Measurements from ENCODE around the gene ZYG11B.
"Not testable (repeated sequence)": the region's sequence is repeated elsewhere in the genome, so short reads cannot be mapped to it uniquely, and the experiment has no call there.

ZYG11B gene

DNA sequence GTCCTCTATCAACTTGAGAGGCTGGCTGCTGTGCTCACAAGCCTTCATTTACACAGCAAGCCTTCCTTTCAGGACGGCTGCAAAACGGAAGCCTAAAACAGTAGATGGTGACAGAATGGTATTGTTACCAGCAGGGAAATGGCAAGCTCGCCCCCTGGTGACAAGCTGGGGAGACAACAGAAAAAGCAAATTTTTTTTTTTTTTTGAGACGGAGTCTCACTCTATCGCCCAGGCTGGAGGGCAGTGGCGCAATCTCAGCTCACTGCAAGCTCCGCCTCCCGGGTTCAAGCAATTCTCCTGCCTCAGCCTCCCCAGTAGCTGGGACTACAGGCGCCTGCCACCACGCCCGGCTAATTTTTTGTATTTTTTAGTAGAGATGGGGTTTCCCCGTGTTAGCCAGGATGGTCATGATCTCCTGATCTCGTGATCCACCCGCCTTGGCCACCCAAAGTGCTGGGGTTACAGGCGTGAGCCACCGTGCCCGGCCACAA is 39.9 kb upstream of the ZYG11B start:
- H2BK5ac ChIP-seq (ENCODE audit: low read length); H3K79me1 ChIP-seq (ENCODE audit: low read depth, low read length); H2AK5ac ChIP-seq (ENCODE audit: low read depth, low read length); H3K4me2 ChIP-seq (ENCODE audit: insufficient read depth, low read length, poor library complexity, severe bottlenecking); H3K9ac ChIP-seq (ENCODE audit: low read depth, low read length, poor library complexity); H3K27me3 ChIP-seq (ENCODE audit: control insufficient read depth in 3 of 3, insufficient read depth in 3 of 3, low read depth in 1 of 3, low read length in 3 of 3); H3K23ac ChIP-seq (ENCODE audit: low read depth, low read length, poor library complexity); H3K27ac ChIP-seq (replicated peaks; ENCODE audit: low read length); H4K8ac ChIP-seq (ENCODE audit: low read depth, low read length); H3K14ac ChIP-seq (ENCODE audit: low read length); H3K18ac ChIP-seq (ENCODE audit: low read length); H2BK15ac ChIP-seq (ENCODE audit: low read length); H3K4me1 ChIP-seq (ENCODE audit: control insufficient read depth in 2 of 2, insufficient read depth in 1 of 2, low read depth in 1 of 2, low read length in 2 of 2); H3K9me3 ChIP-seq (replicated peaks in 1 of 2; ENCODE audit: control insufficient read depth in 2 of 2, insufficient read depth in 1 of 2, low read depth in 1 of 2, low read length in 2 of 2); H2BK120ac ChIP-seq (ENCODE audit: low read depth, low read length); H2BK12ac ChIP-seq (ENCODE audit: low read length); H3K4ac ChIP-seq (ENCODE audit: low read length); H3K4me3 ChIP-seq (ENCODE audit: low read length in 2 of 2); H4K91ac ChIP-seq (ENCODE audit: low read depth, low read length, poor library complexity): not testable (repeated sequence)
- WGBS, 2 donors (ENCODE audit: extremely low coverage in 2 of 2, insufficient read length in 2 of 2, insufficient replicate concordance in 1 of 2): no CpG with 5 or more reads among the region's 17 CpGs
- Histone ChIP-seq H2AFZ (ENCODE audit: low read length) (peak overlapping the region; percentile 12), H3K36me3 (replicated peaks in 1 of 2; ENCODE audit: control insufficient read depth in 2 of 2, insufficient read depth in 2 of 2, low read length in 2 of 2) (peaks cover 16 to 54% of the 10 kb centered on the region in 2 donors)
- peak; percentile 64 for DNase-seq (ENCODE audit: low spot score)

DNA sequence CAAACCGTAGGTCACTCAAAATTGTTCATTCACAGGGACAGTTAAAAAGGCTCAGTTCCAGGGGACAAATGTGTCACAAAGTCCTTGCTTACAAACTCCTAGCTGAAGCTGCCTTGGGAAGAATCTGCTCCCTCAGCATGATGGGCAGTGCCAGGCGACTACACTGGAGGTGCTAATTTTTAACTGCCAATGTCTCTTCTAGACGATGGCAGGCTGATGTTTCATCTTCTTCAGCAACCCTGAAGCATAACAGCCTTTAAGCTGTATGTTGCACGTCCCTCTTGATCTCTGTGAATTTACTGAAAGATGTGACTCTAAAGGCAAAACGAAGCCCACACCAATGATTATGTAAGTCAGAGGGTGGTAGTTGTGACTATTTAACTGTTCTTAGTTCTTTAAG is 39.4 kb upstream of the ZYG11B start:
- H3K36me3 ChIP-seq (replicated peaks in 1 of 2; ENCODE audit: control insufficient read depth in 2 of 2, insufficient read depth in 2 of 2, low read length in 2 of 2): peaks cover 17 to 58% of the 10 kb centered on the region in 2 donors
- WGBS, 2 donors (ENCODE audit: extremely low coverage in 2 of 2, insufficient read length in 2 of 2, insufficient replicate concordance in 1 of 2): no CpG with 5 or more reads among the region's 5 CpGs

DNA sequence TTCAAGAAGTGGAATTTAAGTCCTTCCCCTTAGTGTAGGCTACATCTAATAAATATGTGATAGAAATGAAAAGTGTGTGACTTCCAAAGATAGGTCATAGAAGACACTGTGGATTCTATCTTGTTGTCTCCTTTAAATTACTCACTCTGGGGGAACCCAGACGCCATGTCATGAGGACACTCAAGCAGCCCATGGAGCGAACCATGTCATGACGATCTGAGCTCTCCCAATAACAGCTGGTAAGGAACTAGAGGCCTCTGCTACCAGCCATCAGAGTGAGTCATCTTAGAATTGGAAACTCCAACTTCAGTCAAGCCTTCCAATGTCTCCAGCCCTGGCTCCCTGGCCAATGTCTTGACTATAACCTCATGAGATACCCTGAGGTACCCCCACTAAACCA is 34.4 kb upstream of the ZYG11B start:
- H2BK120ac ChIP-seq (ENCODE audit: low read depth, low read length): no peak overlapping the region
- no peak overlapping the region for H3K4me3 ChIP-seq (ENCODE audit: low read length in 2 of 2)
- no peak overlapping the region for H4K8ac ChIP-seq (ENCODE audit: low read depth, low read length)
- H2BK5ac ChIP-seq (ENCODE audit: low read length): no peak overlapping the region
- no peaks in the 10 kb centered on the region for H3K27me3 ChIP-seq (ENCODE audit: control insufficient read depth in 3 of 3, insufficient read depth in 3 of 3, low read depth in 1 of 3, low read length in 3 of 3)
- no peak overlapping the region for H3K27ac ChIP-seq (replicated peaks; ENCODE audit: low read length)
- peaks cover 26 to 68% of the 10 kb centered on the region in 2 donors for H3K36me3 ChIP-seq (replicated peaks in 1 of 2; ENCODE audit: control insufficient read depth in 2 of 2, insufficient read depth in 2 of 2, low read length in 2 of 2)
- WGBS, 2 donors (ENCODE audit: extremely low coverage in 2 of 2, insufficient read length in 2 of 2, insufficient replicate concordance in 1 of 2): no CpG with 5 or more reads among the region's 3 CpGs
- H3K4ac ChIP-seq (ENCODE audit: low read length): no peak overlapping the region
- no peak overlapping the region for H2AFZ ChIP-seq (ENCODE audit: low read length)
- H3K14ac ChIP-seq (ENCODE audit: low read length): no peak overlapping the region
- H3K9me3 ChIP-seq (replicated peaks in 1 of 2; ENCODE audit: control insufficient read depth in 2 of 2, insufficient read depth in 1 of 2, low read depth in 1 of 2, low read length in 2 of 2): peaks cover 0 to 4% of the 10 kb centered on the region in 2 donors
- H3K9ac ChIP-seq (ENCODE audit: low read depth, low read length, poor library complexity): no peak overlapping the region
- H3K79me1 ChIP-seq (ENCODE audit: low read depth, low read length): no peaks in the 10 kb centered on the region
- no peak overlapping the region for H2BK15ac ChIP-seq (ENCODE audit: low read length)
- no peaks in the 10 kb centered on the region for H3K4me1 ChIP-seq (ENCODE audit: control insufficient read depth in 2 of 2, insufficient read depth in 1 of 2, low read depth in 1 of 2, low read length in 2 of 2)
- no peak overlapping the region for H3K23ac ChIP-seq (ENCODE audit: low read depth, low read length, poor library complexity)
- H2AK5ac ChIP-seq (ENCODE audit: low read depth, low read length): no peak overlapping the region
- no peak overlapping the region for H4K91ac ChIP-seq (ENCODE audit: low read depth, low read length, poor library complexity)
- no peak for DNase-seq (ENCODE audit: low spot score)
- H3K4me2 ChIP-seq (ENCODE audit: insufficient read depth, low read length, poor library complexity, severe bottlenecking): no peak overlapping the region
- H2BK12ac ChIP-seq (ENCODE audit: low read length): no peak overlapping the region
- H3K18ac ChIP-seq (ENCODE audit: low read length): no peak overlapping the region

More for the DNA sequence above, 39.4 kb upstream of the ZYG11B start:
- no peak for DNase-seq (ENCODE audit: low spot score)
- no peak overlapping the region for H3K4me3 ChIP-seq (ENCODE audit: low read length in 2 of 2)
- H3K14ac ChIP-seq (ENCODE audit: low read length): no peak overlapping the region
- no peak overlapping the region for H3K27ac ChIP-seq (replicated peaks; ENCODE audit: low read length)
- no peak overlapping the region for H2BK15ac ChIP-seq (ENCODE audit: low read length)
- H2AK5ac ChIP-seq (ENCODE audit: low read depth, low read length): no peak overlapping the region
- no peak overlapping the region for H3K4ac ChIP-seq (ENCODE audit: low read length)
- no peak overlapping the region for H4K8ac ChIP-seq (ENCODE audit: low read depth, low read length)
- no peaks in the 10 kb centered on the region for H3K27me3 ChIP-seq (ENCODE audit: control insufficient read depth in 3 of 3, insufficient read depth in 3 of 3, low read depth in 1 of 3, low read length in 3 of 3)
- no peaks in the 10 kb centered on the region for H3K9me3 ChIP-seq (replicated peaks in 1 of 2; ENCODE audit: control insufficient read depth in 2 of 2, insufficient read depth in 1 of 2, low read depth in 1 of 2, low read length in 2 of 2)
- H3K79me1 ChIP-seq (ENCODE audit: low read depth, low read length): no peaks in the 10 kb centered on the region
- H2AFZ ChIP-seq (ENCODE audit: low read length): no peak overlapping the region
- no peak overlapping the region for H3K23ac ChIP-seq (ENCODE audit: low read depth, low read length, poor library complexity)
- H2BK12ac ChIP-seq (ENCODE audit: low read length): no peak overlapping the region
- H3K4me1 ChIP-seq (ENCODE audit: control insufficient read depth in 2 of 2, insufficient read depth in 1 of 2, low read depth in 1 of 2, low read length in 2 of 2): no peaks in the 10 kb centered on the region
- H3K9ac ChIP-seq (ENCODE audit: low read depth, low read length, poor library complexity): no peak overlapping the region
- H2BK120ac ChIP-seq (ENCODE audit: low read depth, low read length): no peak overlapping the region
- H4K91ac ChIP-seq (ENCODE audit: low read depth, low read length, poor library complexity): no peak overlapping the region
- H3K18ac ChIP-seq (ENCODE audit: low read length): no peak overlapping the region
- no peak overlapping the region for H3K4me2 ChIP-seq (ENCODE audit: insufficient read depth, low read length, poor library complexity, severe bottlenecking)
- H2BK5ac ChIP-seq (ENCODE audit: low read length): no peak overlapping the region

DNA sequence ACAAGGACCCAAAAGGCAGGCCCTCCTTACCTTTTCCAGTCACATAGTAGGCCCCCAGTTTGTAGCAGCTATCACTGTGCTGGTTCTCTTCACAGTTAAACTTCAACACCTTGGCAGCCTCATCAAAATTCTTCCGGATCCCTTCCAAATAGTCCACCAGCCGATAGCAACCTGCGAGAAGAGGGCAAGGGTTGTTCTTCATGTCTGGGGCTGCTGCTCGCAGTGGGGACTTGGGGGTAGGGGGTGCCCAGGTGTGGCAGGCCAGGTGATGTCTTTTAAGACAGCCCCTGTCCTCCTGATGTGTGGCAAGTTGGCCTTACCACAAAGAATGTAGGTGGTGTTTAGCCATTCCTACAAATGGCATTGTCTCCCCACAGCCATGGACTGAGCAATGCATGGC is 33.6 kb upstream of the ZYG11B start:
- Histone ChIP-seq H4K8ac (ENCODE audit: low read depth, low read length) (no peak overlapping the region), H3K9me3 (replicated peaks in 1 of 2; ENCODE audit: control insufficient read depth in 2 of 2, insufficient read depth in 1 of 2, low read depth in 1 of 2, low read length in 2 of 2) (peaks cover 0 to 9% of the 10 kb centered on the region in 2 donors), H2BK15ac (ENCODE audit: low read length) (no peak overlapping the region), H3K4me2 (ENCODE audit: insufficient read depth, low read length, poor library complexity, severe bottlenecking) (no peak overlapping the region), H4K91ac (ENCODE audit: low read depth, low read length, poor library complexity) (no peak overlapping the region), H2BK120ac (ENCODE audit: low read depth, low read length) (no peak overlapping the region), H2BK12ac (ENCODE audit: low read length) (no peak overlapping the region), H2AFZ (ENCODE audit: low read length) (no peak overlapping the region), H3K23ac (ENCODE audit: low read depth, low read length, poor library complexity) (no peak overlapping the region), H3K27me3 (ENCODE audit: control insufficient read depth in 3 of 3, insufficient read depth in 3 of 3, low read depth in 1 of 3, low read length in 3 of 3) (no peaks in the 10 kb centered on the region), H3K79me1 (ENCODE audit: low read depth, low read length) (peaks cover under 1% of the 10 kb centered on the region), H3K4ac (ENCODE audit: low read length) (no peak overlapping the region), H3K27ac (replicated peaks; ENCODE audit: low read length) (no peak overlapping the region), H2AK5ac (ENCODE audit: low read depth, low read length) (no peak overlapping the region), H2BK5ac (ENCODE audit: low read length) (no peak overlapping the region), H3K18ac (ENCODE audit: low read length) (no peak overlapping the region), H3K4me3 (ENCODE audit: low read length in 2 of 2) (no peak overlapping the region), H3K14ac (ENCODE audit: low read length) (no peak overlapping the region), H3K4me1 (ENCODE audit: control insufficient read depth in 2 of 2, insufficient read depth in 1 of 2, low read depth in 1 of 2, low read length in 2 of 2) (peaks cover 0 to 2% of the 10 kb centered on the region in 2 donors), H3K36me3 (replicated peaks in 1 of 2; ENCODE audit: control insufficient read depth in 2 of 2, insufficient read depth in 2 of 2, low read length in 2 of 2) (peaks cover 20 to 59% of the 10 kb centered on the region in 2 donors), H3K9ac (ENCODE audit: low read depth, low read length, poor library complexity) (no peak overlapping the region)
- no CpG with 5 or more reads among the region's 4 CpGs for WGBS, 2 donors (ENCODE audit: extremely low coverage in 2 of 2, insufficient read length in 2 of 2, insufficient replicate concordance in 1 of 2)
- DNase-seq (ENCODE audit: low spot score): no peak
